ENCODE data around the gene SLC24A3.

SLC24A3 gene

DNA sequence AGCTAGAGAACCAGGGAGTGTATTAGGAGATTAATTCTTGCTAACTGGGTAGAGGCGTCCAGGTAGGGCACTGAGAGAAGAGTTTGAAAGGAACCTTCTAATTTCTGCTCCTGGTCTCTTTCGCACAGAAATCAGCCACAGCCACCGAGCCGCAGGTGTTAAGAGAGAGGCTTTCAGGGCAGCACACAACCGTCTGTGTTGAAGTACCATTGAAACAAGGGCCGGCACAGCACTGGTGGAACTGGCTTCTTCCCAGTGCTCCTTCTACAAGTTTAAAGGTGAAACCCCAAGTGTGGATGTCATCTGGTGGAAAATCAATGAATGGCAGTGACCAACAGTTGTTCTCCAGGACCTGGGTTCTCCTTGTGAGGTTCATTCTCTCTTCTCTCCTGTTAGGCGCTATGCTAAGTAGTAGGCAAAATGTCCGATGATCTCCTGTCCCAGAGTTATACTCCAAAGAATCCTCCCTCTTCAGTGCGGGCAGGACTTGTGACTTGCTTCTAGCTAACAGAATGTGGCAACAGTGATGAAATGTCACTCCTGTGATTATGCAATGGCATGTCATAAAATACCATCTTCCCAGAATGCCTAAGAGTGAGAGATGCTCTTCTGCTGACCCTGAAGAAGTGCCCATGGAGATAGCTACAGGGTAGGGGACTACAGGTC, 530.7 kb downstream of the SLC24A3 start:
- DNase-seq (ENCODE audit: extremely low spot score): no peak
- CTCF ChIA-PET: no interaction called here
- POLR2A ChIA-PET: no interaction called here
- TF ChIP-seq FOXM1 (IDR thresholded peaks at IDR 0.05; ENCODE audit: borderline replicate concordance): no peak
- TF ChIP-seq, protein P1, sequence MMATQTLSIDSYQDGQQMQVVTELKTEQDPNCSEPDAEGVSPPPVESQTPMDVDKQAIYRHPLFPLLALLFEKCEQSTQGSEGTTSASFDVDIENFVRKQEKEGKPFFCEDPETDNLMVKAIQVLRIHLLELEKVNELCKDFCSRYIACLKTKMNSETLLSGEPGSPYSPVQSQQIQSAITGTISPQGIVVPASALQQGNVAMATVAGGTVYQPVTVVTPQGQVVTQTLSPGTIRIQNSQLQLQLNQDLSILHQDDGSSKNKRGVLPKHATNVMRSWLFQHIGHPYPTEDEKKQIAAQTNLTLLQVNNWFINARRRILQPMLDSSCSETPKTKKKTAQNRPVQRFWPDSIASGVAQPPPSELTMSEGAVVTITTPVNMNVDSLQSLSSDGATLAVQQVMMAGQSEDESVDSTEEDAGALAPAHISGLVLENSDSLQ (IDR thresholded peaks at IDR 0.05): no peak

DNA sequence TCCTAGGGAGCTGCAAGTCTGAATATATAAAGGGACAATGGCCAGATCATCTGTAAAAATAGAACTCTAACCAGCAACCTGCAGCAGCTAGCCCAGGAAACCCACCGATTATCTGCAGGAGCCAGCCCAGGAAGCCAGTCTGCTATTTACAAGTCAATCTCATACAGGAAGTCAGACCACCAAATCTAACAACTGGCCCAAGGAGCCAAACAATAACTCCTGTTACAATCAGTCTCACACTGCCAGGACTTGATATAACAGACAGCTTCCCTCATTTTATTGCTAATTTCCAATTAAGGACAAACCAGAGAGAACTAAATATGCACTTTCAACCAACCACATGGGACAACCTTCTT, 531.2 kb downstream of the SLC24A3 start:
- DNase-seq (ENCODE audit: extremely low spot score): no peak
- TF ChIP-seq FOXK2 (IDR thresholded peaks at IDR 0.05): no peak
- no peak for TF ChIP-seq ARNT (IDR thresholded peaks at IDR 0.05)
- no peak for TF ChIP-seq FOXM1 (IDR thresholded peaks at IDR 0.05; ENCODE audit: borderline replicate concordance)
- TF ChIP-seq ELF4 (IDR thresholded peaks at IDR 0.05): no peak
- TF ChIP-seq NFRKB (IDR thresholded peaks at IDR 0.05): no peak
- POLR2A ChIA-PET: no interaction called here
- CTCF ChIA-PET: no interaction called here

GRCh38 chr20:19745106-19745505, 532.7 kb downstream of the SLC24A3 start:
- TF ChIP-seq LEF1 (IDR thresholded peaks at IDR 0.05; ENCODE audit: borderline replicate concordance) (no peak), ARNT (IDR thresholded peaks at IDR 0.05) (no peak), SP1 (IDR thresholded peaks at IDR 0.05) (no peak), BHLHE40 (IDR thresholded peaks at IDR 0.05; ENCODE audit: borderline replicate concordance) (no peak), TARDBP (IDR thresholded peaks at IDR 0.05) (no peak), HDGF (IDR thresholded peaks at IDR 0.05; ENCODE audit: borderline replicate concordance) (no peak), ZNF384 (IDR thresholded peaks at IDR 0.05) (no peak), NFRKB (IDR thresholded peaks at IDR 0.05) (no peak), ELF4 (IDR thresholded peaks at IDR 0.05) (no peak), FOXM1 (IDR thresholded peaks at IDR 0.05; ENCODE audit: borderline replicate concordance) (no peak), CTBP1 (IDR thresholded peaks at IDR 0.05; ENCODE audit: borderline replicate concordance) (no peak)
- TF ChIP-seq, protein P1 (IDR thresholded peaks at IDR 0.05): no peak
- POLR2A ChIA-PET: no interaction called here
- CTCF ChIA-PET: no interaction called here
- no peak for DNase-seq (ENCODE audit: extremely low spot score)

DNA sequence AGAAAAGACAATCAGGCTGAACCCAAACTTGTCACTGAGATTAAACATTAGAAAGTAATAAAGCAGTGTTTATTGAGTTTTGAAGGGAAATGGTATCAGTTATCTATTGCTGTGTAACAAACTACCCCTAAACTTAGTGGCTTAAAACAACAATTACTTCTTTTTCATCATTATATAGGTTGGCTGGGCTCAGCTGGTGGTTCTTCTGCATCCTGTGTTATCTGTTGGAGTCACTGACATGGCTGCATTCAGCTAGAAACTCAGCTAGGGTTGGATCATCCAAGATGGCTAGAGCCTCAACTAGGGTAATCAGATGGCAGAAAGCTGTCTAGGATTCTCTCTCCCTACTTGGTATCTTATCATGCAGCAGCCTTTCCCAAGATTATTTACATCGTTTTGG, 533.1 kb downstream of the SLC24A3 start:
- ChIA-PET POLR2A (no interaction called here), CTCF (no interaction called here)
- no peak for DNase-seq (ENCODE audit: extremely low spot score)
- TF ChIP-seq SUZ12 (IDR thresholded peaks at IDR 0.05): no peak
- TF ChIP-seq CTBP1 (IDR thresholded peaks at IDR 0.05; ENCODE audit: borderline replicate concordance): no peak
- no peak for TF ChIP-seq SP1 (IDR thresholded peaks at IDR 0.05)
- TF ChIP-seq, protein P1 (IDR thresholded peaks at IDR 0.05): no peak
- TF ChIP-seq TARDBP (IDR thresholded peaks at IDR 0.05): no peak

- POLR2A ChIA-PET: no interaction called here
- no peak for TF ChIP-seq SUZ12 (IDR thresholded peaks at IDR 0.05)
- TF ChIP-seq NFRKB (IDR thresholded peaks at IDR 0.05): no peak
- DNase-seq (ENCODE audit: extremely low spot score): no peak
- CTCF ChIA-PET: no interaction called here
These were observed 534.0 kb downstream of the SLC24A3 start for GRCh38 chr20:19746396-19746795.

DNA sequence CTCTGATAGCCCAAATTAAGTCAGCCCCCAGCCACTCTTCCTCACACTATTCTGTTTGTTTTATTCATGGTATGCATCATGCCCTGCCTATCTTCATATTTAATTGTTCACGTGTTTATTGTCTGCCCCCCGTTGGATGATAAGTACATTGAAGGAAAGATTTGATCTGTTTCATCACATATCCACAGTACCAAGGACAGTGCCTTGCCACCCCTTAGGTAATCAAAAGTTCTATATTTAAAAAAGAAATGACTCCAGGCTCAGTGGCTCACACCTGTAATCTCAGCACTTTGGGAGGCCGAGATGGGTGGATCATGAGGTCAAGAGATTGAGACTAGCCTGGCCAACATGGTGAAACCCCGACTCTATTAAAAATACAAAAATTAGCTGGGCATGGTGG, 535.5 kb downstream of the SLC24A3 start:
- POLR2A ChIA-PET: no interaction called here
- CTCF ChIA-PET: no interaction called here
- TF ChIP-seq CTBP1 (IDR thresholded peaks at IDR 0.05; ENCODE audit: borderline replicate concordance): no peak
- no peak for TF ChIP-seq FOXM1 (IDR thresholded peaks at IDR 0.05; ENCODE audit: borderline replicate concordance)
- TF ChIP-seq TARDBP (IDR thresholded peaks at IDR 0.05): no peak
- no peak for TF ChIP-seq SUZ12 (IDR thresholded peaks at IDR 0.05)
- TF ChIP-seq HDGF (IDR thresholded peaks at IDR 0.05; ENCODE audit: borderline replicate concordance): no peak
- TF ChIP-seq ZNF384 (IDR thresholded peaks at IDR 0.05): no peak
- no peak for TF ChIP-seq LEF1 (IDR thresholded peaks at IDR 0.05; ENCODE audit: borderline replicate concordance)
- TF ChIP-seq ELF4 (IDR thresholded peaks at IDR 0.05): no peak
- no peak for TF ChIP-seq ARNT (IDR thresholded peaks at IDR 0.05)
- no peak for TF ChIP-seq FOXK2 (IDR thresholded peaks at IDR 0.05)
- TF ChIP-seq NFRKB (IDR thresholded peaks at IDR 0.05): no peak
- no peak for TF ChIP-seq FOXA1 (IDR thresholded peaks at IDR 0.05)
- TF ChIP-seq SP1 (IDR thresholded peaks at IDR 0.05): no peak
- no peak for TF ChIP-seq BHLHE40 (IDR thresholded peaks at IDR 0.05; ENCODE audit: borderline replicate concordance)
- no peak for TF ChIP-seq L3MBTL2 (conservative IDR thresholded peaks at IDR 0.05)
- TF ChIP-seq, protein P1 (IDR thresholded peaks at IDR 0.05): no peak
- no peak for DNase-seq (ENCODE audit: extremely low spot score)

DNA sequence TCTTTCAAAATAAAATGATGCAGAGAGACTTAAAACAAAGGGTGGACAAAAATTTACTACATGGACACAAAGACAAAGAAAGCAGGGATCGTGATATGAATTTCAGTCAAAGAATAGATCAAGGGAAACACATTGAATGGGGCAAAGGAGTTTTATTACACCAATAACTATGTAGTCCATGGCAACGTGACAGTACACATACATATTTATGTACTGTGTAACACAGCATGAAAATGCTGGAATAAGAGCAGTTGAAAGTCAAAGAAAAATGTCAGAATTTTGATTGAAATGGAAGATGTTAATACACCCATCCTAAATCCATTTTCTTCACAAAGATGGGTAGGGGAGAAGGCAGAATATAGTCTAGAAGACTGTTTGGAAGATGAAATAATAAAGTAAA, 536.2 kb downstream of the SLC24A3 start:
- POLR2A ChIA-PET: no interaction called here
- no peak for DNase-seq (ENCODE audit: extremely low spot score)
- TF ChIP-seq ZNF384 (IDR thresholded peaks at IDR 0.05) (no peak), ARNT (IDR thresholded peaks at IDR 0.05) (no peak), CTBP1 (IDR thresholded peaks at IDR 0.05; ENCODE audit: borderline replicate concordance) (no peak)
- CTCF ChIA-PET: no interaction called here
